Choroid plexus epithelial cell (primary cell): ENCODE results near the gene IGDCC3.
A peak's percentile ranks its signal among the peaks of the same experiment; 100 is the strongest.

Experiments
- DNase-seq: peaks from one replicate; pipeline ENCODE4 v3.0.0-alpha.2; 2010; ENCODE audit warnings: low read depth
- H3K4me3 ChIP-seq: 2 replicates; pipeline ENCODE4 v1.5.1; 2011; ENCODE audit warnings: low read depth, mild to moderate bottlenecking, control low read depth, low read length, moderate library complexity
- TF ChIP-seq, protein P1 (sequence below): conservative IDR thresholded peaks from 2 replicates; pipeline ENCODE4 v1.5.1; 2011; ENCODE audit warnings: low read depth, mild to moderate bottlenecking, control low read depth, inconsistent platforms, low read length, moderate library complexity

IGDCC3 gene

DNA sequence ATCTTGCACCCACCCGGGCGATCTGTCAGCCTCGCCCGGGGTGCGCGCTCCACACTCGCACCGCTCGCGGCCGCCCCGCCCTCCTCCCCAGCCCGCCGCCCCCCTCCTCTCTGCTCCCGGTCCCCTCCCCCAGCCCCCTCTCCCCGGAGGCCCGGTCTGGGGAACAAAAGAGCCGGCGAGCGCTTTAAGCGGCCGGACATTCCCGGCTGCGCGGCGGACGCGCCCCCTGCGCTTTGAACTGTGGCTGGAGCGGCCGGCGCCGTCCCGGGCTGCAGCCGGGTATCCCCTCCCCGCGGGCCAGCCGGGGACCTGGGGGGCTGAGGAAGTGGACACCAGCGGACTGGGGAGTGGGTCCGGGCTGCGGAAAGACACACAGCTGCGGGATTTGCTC, at the start of gene IGDCC3:
Gene IGDCC3, minus strand, starts transcription at position 27 of the 391 bp plus-strand sequence. CDS start 214 bp downstream, outside the sequence.
- no peak for DNase-seq
- H3K4me3 ChIP-seq: peak within 1 kb of the TSS; percentile 47
- TF ChIP-seq, protein P1, sequence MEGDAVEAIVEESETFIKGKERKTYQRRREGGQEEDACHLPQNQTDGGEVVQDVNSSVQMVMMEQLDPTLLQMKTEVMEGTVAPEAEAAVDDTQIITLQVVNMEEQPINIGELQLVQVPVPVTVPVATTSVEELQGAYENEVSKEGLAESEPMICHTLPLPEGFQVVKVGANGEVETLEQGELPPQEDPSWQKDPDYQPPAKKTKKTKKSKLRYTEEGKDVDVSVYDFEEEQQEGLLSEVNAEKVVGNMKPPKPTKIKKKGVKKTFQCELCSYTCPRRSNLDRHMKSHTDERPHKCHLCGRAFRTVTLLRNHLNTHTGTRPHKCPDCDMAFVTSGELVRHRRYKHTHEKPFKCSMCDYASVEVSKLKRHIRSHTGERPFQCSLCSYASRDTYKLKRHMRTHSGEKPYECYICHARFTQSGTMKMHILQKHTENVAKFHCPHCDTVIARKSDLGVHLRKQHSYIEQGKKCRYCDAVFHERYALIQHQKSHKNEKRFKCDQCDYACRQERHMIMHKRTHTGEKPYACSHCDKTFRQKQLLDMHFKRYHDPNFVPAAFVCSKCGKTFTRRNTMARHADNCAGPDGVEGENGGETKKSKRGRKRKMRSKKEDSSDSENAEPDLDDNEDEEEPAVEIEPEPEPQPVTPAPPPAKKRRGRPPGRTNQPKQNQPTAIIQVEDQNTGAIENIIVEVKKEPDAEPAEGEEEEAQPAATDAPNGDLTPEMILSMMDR: no peak

DNA sequence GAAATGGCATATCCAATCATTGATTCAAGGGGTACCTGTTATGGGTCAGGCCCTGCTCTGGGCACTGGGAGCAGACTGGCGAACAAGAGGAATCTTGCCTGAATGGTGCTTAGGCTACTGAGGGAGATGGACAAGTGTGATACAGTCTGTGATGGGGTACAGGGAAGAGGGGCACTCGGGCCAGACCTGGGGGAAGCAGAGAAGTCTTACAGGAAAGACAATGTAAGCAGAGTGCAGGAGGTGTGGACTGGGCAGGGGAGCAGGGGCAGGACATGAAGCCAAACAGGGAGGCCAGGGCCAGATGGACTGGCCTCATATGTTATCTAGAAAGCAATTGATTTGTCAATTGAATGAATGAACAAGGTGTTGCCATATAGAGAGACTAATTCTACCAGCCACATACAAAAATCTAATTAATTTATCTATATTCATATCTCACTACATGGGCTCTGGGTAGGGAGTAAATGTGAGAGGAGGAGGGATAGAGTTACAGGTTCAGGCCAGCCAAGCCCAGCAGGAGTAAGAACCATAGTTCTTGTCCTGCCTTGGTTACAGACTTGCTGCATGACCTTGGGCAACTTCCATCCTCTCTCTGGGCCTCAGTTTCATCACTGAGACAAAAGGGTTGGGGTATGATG, 48.5 kb upstream of the IGDCC3 start:
- H3K4me3 ChIP-seq: no peak overlapping the region
- no peak for DNase-seq
- TF ChIP-seq, protein P1: no peak

DNA sequence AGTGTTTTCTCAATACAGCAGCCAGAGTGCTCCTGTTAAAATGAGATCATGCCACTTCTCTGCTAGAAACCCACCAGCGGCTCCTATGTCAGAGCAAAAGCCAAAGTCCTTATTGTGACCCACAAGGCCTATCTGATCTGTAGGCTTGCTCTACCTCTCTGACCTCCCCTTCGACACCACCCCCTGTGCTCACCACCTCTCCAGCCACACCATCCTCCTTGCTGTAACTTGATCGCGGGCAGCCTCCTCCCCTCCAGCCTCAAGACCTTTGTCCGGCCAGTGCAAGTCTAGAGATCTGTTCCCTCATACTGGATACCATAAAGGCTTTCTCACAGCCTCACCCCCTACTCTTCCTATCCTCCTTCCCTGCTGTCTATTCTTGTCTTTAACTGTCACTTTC, 46.9 kb upstream of the IGDCC3 start:
- H3K4me3 ChIP-seq: no peak overlapping the region
- DNase-seq: no peak
- TF ChIP-seq, protein P1: no peak

DNA sequence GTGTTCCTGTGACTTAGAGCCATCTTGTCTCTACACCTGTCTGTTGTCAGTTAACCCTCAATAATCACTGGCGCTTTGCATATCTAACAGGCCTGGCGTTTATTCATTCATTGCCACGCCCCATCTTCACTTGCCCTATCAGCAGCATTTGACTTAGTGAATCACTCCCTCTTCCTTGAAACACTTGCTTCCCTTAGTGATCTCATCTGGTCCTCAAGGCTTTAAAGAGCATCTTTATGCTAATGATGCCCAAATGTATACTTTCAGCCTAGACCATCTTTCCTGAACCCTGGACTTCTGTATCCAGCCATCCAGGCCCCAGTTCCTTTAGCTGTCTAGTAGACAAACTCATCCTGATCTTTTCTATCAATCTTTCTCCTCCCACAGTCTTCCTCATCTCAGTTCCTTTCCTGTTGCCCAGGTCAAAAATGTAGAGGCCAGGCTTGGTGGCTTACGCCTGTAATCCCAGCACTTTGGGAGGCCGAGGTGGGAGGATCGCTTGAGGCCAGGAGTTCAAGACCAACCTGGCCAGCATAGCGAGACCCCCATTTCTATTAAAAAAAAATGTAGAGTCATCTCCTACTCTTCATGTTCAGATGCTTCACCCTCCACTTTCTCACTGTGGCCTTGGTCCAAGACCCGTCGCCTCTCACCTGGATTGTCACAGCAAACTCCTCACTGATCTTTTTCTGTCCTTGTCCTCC, 46.3 kb upstream of the IGDCC3 start:
- H3K4me3 ChIP-seq: no peak overlapping the region
- DNase-seq: no peak

DNA sequence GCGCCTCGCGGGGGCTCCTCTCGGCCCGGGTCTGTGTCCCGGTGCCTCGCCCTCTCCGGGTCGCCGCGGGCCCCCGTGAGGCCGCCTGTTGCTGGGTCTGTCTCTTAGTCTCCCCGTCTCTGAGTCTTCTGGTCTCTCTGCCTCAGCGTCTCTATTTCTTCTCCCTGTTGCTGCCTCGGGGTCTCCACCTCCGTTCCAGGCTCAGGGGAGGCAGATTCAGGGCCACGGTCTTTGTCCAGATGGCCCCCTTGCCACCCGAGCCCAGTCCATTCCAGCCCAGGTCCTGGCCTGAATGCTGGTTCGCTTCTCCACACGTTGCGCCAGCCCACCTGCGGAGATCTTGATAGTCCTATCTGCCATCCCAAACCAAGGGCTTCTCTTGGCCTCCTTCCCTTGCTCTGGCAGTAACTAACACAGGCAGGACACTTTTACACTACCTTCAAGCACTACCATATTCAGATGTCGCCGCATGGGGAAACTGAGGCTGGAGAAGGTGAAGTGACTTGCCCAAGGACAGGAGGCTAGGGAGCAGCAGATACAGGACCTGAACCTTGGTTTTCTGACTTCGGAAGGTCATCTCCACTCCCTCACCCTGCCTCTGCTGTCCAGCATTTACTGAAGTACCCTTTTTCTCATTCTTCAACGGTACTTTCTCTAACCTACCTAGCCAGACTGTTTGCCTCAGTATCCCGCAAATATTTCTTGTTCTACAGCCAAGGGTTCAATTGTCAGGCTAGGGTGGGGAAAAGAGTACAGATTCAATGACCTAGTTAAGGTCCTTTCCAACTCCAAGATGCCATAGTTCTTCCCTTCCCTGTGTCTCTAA, 45.6 kb upstream of the IGDCC3 start:
- DNase-seq: no peak
- TF ChIP-seq, protein P1: no peak
- H3K4me3 ChIP-seq: peak overlapping the region; percentile 35

More for the DNA sequence above, 46.3 kb upstream of the IGDCC3 start:
- TF ChIP-seq, protein P1: no peak

DNA sequence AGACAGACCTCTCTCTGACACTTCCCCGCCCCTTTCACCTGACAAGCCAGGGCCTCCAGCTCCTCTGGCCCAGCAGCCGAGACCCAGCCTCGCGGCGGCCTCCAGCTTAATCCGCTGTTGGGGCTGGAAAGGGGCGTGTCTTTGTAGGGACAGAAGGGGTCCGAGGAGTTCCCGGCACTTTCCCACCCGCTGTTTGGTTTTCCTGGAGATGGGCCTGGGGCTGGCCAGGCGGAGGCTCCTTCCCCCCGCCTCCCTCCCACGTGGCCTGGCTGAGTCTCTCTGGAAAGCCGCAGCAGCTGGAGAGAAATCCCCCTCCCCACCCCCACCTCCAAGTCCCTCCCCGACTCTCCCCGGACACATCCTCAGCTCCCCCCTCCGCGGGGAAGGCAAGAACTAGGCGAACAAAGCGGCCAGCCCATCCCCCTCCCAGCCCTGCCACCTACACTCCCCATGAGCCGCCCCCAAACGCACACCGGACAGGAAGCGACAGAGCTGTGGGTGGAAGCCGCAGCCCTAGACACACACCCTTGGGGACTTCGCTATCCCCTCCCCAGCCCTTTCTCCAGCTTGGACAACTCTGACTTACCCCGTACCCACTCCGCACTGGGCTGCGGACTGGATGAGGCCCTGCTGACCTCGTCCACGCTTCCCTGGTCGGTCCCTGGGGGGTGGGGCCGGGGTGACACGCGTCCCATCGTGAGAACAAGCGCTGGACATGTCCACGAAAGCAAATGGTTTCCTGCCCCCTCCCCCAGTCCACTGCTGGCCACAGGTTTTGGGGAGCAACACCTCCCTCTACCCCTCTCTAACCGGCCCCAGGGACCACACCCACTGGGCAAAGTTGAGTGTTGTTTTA, 43.8 kb upstream of the IGDCC3 start:
- peak; percentile 67 for DNase-seq
- H3K4me3 ChIP-seq: peak overlapping the region; percentile 63
- TF ChIP-seq, protein P1: no peak
